GM21367 (cell line): Measurements from ENCODE around the gene MALT1.
"Not testable (repeated sequence)": the region's sequence is repeated elsewhere in the genome, so short reads cannot be mapped to it uniquely, and the experiment has no call there.

Experiments used
- ATAC-seq: cut with Tn5 transposase; IDR thresholded peaks from one replicate; pipeline ENCODE4 v1.9.1; 2021; ENCODE audit not compliant: unreplicated experiment

MALT1 gene, protein sequence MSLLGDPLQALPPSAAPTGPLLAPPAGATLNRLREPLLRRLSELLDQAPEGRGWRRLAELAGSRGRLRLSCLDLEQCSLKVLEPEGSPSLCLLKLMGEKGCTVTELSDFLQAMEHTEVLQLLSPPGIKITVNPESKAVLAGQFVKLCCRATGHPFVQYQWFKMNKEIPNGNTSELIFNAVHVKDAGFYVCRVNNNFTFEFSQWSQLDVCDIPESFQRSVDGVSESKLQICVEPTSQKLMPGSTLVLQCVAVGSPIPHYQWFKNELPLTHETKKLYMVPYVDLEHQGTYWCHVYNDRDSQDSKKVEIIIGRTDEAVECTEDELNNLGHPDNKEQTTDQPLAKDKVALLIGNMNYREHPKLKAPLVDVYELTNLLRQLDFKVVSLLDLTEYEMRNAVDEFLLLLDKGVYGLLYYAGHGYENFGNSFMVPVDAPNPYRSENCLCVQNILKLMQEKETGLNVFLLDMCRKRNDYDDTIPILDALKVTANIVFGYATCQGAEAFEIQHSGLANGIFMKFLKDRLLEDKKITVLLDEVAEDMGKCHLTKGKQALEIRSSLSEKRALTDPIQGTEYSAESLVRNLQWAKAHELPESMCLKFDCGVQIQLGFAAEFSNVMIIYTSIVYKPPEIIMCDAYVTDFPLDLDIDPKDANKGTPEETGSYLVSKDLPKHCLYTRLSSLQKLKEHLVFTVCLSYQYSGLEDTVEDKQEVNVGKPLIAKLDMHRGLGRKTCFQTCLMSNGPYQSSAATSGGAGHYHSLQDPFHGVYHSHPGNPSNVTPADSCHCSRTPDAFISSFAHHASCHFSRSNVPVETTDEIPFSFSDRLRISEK

DNA sequence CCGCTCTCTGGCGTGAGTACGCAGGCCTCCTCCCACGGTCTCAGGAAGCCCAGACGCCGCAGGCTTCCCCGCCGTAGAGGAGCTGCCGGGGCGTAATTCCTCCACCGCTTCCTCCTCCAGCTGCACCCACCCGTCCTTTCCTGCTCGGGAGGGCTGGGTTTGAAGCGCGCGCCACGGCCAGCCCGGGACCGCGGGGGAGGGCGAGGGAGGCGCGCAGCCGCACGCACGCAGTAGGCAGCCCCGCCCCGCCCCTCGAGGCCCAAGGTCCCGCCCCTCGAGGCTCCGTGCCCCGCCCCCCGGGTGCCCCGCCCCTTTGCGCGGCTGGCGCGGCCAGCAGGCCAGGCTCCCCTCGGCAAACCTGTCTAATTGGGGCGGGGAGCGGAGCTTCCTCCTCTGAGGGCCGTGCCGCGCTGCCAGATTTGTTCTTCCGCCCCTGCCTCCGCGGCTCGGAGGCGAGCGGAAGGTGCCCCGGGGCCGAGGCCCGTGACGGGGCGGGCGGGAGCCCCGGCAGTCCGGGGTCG, at the start of gene MALT1:
MALT1 (plus strand) TSS at position 355 of the 521 bp plus-strand sequence. CDS start 179 bp downstream, outside the sequence.
- peak; percentile 68 for ATAC-seq

DNA sequence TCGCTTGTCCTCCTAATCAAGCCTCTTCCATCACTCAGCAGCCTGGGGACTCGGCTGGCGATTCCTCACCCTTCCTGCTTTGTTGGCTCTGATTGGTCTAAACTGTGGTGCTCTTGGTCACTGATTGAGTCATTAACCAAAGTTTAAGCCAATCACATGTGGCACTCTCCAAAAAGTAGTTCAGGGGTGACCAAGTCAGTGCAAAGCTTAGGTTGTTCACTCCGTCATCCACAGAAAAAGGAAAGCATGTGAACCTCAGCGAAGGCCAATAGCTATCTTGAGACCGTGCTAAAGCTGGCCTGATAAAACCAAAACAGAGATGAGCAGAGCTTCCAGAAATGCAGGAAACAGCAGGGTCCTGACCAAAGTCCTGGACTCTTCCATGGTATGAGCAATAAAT, 47.3 kb upstream of the MALT1 start:
- ATAC-seq: no peak

DNA sequence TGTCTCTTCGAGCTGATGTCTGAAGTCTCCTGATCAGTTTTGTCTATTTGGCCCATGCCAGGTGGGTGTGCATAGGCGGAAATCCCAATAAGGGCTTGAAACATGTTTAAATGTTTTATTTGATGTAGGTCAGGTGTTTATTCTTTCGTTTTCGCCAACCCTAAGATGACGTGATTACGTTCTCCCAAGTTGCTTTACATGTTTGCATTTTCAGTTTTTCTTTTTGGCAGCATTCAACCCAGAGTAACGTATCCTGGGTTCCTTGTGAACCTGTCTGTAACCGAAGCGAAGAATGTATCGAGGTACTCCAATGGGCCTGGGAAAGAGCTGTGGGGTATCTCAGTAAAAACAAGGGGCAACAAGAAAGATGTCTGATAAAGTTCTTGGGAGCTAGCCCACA, 45.4 kb upstream of the MALT1 start:
- no peak for ATAC-seq

DNA sequence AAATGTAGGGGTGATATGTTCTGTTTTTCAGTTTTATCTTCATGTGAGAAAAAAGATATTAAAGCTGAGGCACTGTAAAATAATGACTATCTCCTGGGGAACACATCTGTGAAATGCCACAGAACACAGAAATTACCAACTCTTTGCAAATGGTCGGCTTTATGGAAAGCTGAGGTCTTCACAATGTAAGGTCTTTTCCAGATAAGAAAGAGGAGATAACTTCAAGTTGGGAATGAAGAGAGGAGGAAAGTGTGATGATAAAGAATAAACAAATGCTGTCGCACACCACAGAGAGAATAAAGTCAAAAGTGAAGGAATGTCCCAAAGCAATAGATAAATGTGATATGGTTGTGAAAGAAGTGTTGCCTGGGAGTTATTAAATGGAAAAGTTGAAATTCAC, 41.2 kb upstream of the MALT1 start:
- ATAC-seq: no peak

DNA sequence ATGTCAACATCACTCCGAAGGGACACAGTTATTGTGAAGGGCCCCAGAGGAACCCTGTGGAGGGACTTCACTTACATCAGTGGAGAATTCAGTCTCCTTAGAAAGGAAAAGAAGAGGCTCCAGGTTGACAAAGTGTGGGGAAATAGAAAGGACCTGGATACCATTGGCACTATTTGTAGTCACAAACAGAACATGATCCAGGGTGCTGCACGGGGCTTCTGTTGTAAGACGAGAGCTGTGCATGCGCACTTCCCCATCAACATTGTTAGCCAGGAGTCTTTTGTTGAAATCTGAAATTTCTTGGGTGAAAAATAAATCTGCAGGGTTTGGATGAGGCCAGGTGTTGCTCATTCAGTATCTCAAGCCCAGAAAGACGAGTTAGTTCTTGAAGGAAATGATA, 40.0 kb upstream of the MALT1 start:
- no peak for ATAC-seq

DNA sequence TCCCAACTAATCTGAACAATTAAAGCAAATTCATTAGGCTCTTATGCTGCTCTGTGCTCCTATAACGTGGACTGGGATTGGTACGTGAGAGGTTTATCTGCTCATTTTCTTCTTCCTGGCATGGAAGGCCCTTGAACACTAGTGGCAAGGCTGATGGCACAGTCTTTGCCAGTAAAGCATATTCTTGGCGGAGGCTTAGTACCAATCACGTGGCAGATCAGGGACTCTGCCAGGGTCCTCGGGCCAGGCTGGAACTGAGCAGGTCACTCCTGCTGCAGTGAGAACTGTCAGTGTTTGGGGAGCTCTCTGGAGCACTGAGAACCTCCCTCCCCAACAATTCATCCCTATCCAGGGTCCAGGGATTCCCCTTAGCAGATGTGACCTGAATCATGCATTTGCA, 38.7 kb upstream of the MALT1 start:
- ATAC-seq: no peak

DNA sequence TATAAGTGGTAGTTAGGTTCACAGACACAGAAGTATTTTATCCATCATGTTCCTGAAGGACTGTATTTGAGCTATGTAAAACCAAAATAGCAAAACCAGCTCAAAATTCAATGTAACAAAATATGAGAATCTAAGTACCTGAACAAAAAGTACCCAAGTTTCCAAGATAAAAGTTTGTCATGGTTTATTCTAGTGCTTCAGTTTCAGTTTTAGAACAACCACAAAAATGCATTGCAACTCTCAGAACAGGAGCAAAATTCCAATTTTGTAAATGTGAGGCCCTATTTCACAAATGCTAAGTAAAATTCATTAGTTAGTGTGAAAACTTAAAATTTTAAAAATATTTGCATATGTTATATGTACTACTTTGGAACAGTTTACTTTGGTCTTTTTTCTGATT, 37.4 kb upstream of the MALT1 start:
- no peak for ATAC-seq

DNA sequence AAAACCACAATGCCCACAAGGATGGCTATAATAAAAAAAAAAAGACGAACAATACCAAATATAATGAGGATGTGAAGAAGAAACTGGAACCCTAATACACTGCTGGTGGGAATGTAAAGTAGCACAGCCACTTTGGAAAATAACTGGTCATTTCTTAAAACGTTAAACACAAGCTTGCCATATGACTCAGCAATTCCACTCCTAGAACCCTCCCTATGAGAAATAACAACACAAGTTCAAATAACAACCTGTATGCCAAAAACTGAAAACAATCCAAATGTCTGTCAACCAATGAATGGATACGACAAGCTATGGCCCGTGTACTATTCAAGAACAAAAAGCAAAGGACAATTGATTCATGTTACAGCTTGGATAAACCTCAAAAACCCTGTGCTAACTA, 35.4 kb upstream of the MALT1 start:
- ATAC-seq: no peak

DNA sequence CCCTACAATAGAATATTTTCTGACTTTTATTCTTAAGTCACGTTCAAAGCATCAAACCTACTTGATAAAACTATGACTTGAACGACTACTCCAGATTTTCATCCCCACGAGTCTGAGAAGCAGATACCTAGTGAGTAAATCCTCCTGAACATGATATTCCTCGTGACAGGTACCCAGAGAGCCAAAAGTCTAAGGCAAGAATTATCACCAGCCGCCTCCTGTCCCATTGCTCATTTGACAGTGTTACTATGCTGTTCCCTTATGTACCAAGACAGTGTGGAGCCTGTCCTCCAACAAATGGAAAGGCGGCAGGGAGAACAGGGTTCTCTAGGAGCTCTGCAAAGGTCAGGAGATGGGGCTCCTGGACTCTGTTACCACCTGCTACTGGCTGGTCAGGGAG, 34.1 kb upstream of the MALT1 start:
- ATAC-seq: no peak

DNA sequence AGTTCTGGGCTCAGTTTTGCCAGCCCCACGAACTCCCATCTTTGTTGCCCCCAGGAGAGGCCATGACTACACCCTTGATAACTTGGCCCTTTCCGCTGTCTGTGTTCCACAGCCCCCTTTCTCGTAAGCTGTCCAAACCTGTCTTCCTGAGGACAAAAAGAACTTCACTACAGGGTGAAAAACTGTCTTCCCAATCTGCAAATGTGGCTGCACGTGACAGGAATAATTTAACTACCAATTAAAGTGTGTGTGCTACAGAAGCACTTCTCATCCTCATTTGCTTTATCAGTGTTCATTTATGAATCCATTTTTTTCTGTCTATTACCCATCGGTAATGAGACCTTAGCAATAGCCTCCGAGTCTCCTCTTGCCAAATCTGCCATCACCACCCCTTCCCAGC, 33.3 kb upstream of the MALT1 start:
- no peak for ATAC-seq

DNA sequence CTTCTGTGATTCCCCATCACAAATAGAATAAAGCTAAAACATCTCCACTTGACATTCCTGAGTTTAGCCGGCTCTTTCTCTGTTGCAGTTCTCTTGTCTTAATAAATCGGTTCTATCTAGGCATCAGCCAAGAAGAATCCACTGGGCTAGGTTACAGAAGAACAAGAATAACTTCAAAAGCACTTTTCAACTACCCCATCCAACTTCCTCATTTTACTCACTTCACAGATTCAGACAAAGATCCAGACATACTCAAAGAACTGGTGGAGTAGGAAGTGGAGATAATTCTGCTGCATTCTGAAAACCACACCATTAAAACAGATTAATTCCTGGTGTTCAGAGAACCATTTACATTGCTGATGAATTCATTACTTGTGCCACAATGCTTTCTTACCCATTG, 32.8 kb upstream of the MALT1 start:
- no peak for ATAC-seq

DNA sequence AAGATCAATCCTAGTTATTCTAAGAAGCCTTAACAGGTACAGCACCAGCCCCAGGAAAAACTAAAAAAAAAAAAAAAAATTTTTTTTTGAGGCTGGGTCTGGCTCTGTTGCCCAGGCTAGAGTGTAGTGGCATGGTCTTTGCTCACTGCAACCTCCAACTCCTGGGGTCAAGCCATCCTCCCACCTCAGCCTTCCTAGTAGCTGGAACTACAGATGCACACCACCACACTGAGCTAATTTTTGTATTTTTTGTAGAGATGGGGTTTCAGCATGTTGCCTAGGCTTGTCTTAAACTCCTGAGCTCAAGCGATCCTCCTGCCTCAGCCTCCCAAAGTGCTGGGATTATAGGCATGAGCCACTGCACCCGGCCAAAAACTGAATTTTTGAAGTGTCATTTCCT, 32.0 kb upstream of the MALT1 start:
- ATAC-seq: no peak

DNA sequence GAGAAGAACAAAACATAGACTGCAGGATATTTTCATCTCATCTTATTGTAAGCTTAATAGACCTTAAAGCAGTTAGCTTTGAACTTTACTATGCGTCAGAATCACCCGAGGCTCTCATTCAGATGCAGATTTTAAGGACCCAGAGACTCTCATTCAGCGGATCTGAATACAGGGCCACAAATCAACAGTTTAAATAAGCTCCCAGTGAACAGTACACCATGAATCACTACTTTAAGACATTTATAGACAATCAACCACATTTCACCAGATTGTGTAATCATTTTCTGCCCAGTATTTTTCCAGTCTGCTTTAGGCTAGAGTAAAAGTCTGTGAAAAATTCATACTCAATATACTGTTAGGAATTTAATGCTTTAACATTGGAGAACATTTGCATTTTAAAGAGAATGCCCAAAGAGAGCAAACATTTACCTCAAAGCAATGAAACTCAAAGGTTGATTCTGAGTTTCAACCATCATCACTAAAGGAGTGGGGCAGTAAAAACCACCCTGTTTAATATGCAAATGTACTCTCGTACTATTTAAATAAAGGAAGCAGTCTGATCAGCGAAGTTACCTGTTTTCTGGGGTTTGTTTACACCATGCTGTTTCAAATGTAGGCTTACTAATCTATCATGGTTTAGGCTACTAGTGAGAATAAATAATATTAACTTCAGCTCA, 31.4 kb upstream of the MALT1 start:
- ATAC-seq: no peak

DNA sequence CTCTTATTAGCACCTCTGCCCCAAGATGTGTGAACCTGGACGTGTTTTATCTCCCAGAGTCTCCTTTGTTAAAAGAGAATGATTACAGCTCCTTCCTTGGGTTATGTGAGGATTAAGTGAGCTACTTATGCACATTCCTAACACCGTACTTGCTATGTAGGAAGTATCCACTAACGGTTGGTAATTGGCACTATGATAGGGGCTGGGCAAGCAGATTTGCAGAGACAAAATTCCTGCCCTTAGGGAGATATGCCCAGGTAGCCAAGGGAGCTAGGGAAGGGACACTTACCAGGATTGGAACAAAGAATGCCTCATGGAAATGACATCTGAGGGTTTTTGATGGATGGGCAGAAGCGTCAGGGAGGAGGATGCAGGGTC, 30.8 kb upstream of the MALT1 start:
- ATAC-seq: no peak

DNA sequence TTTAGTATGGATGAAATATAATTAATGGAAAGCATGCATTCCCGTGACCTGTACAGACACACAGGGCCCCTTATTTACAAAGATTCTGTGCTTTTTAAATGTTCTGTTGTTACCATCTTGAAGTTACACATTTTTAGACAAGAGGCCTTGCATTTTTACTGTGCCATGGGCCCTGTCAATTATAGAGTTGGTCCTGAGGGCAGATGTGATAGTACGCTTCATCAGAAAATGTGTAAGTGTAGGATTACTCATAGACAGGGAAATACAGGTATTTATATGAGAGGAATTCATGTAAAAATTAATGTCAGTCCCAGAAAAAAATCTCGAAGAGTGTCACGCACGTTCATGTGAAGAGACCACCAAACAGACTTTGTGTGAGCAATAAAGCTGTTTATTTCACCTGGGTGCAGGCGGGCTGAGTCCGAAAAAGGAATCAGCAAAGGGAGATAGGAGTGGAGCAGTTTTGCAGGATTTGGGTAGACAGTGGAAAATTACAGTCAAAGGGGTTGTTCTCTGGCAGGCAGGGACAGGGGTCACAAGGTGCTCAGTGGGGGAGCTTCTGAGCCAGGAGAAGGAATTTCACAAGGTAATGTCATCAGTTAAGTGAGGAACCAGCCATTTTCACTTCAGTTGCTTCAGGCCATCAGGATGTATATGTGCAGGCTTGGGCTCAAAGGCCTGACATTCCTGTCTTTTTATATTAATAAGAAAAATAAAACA, 30.2 kb upstream of the MALT1 start:
- no peak for ATAC-seq

DNA sequence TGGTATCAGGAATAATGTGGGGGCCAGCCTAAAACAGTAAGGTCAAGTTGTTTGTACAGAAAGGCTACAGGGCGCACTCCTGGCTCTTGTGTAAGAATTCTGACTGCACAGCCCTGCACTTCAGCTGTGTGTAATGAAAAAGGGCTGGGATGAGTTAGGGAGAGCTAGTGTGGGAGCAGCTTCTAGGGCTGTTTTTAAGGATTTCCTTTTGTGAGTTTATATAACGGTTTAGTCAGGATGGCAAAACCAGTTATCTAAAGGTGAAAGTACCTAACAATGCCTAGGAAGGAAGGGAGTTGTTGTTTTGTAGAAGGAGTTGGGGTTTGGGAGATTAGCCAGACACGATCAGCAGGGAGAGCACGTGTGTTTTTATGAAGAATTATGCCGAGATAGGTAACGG, 27.7 kb upstream of the MALT1 start:
- ATAC-seq: not testable (repeated sequence)

DNA sequence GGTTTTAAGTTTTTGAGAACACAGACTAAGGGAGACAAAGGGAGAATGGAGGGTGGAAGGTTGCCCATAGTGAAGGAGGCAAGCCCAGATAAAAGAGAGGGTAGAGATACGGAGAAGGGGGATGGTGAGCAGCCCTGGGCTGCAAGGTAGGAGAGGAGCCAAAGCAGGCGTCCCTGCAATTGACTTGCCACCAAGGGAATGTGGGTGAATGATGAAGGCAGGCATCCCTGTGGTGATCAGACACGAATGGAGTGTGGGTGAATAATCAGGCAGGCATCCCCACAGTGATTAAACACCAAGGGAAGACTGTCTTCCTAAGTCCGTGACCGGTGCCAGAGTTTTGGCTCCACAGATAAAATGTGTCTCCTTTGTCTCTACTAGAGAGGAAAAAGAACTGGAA, 25.9 kb upstream of the MALT1 start:
- no peak for ATAC-seq

DNA sequence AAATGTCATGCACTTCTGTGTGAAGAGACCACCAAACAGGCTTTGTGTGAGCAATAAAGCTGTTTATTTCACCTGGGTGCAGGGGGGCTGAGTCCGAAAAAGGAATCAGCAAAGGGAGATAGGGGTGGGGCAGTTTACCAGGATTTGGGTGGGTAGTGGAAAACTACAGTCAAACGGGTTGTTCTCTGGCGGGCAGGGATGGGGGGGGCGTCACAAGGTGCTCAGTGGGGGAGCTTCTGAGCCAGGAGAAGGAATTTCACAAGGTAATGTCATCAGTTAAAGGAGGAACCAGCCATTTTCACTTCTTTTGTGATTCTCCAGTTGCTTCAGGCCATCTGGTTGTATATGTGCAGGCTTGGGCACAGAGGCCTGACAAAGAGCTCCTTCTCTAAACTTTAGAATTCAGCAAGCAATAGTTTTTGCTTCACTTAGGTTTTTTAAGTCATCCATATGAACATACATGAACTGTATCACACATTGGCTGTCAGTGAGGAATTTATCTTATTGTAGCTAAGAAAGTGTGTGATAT, 24.9 kb upstream of the MALT1 start:
- no peak for ATAC-seq

DNA sequence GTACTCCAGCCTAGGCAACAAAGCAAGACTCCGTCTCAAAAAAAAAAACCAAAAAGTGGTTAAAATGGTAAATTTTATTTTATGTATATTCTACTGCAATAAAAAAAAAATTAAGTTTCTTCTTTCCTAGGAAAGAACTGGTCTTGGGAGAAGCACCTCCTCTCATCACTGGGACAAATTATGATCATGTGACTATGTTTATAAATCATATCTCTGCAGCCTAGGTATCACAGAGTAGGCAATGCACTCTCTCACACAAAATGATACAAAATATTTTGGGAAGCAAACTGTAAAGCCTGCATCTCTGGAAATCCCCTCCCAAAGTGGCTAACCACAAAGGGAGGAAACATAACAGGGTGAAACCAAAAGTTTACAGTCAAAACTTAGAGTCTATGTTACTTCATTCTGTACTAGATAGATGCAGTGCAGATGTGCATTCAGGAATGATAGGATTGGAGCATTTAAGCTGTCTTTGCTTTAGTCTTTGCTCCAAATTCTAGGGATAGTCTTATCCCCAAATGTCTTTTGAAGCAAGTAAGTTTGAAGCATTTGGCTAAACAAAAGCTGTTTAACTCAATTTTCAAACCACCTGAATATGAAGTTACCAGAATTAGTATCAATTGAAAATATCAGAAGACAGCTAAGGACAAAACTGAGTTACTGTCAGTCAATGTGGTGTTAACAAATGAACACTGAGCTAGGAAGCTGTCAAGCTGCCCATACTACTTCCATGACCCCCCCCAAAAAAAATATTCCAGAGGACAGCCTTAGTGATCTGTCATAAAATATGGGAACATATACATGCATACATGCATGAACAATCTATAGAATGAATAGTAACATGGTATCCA, 21.1 kb upstream of the MALT1 start:
- ATAC-seq: peak; percentile 75

DNA sequence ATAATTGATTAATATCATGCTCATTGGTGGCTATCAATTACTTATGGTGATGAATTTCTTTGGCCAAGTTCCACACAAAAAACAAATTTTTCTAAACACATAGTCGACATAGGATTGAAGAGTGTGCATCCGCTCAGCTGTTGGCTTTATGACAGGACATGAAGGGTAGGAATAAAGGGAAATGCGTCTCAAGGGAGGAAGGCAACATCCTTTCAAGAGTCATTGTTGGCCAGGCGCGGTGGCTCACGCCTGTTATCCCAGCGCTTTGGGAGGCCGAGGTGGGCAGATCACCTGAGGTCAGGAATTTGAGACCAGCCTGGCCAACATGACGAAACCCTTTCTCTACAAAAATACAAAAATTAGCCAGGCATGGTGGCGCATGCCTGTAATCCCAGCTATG, 20.4 kb upstream of the MALT1 start:
- ATAC-seq: not testable (repeated sequence)
